Psoas muscle (tissue), 8 donors: ENCODE results near the gene TRPC4AP. TPM values are rescaled to one million over a fixed set of nuclear protein-coding genes. Genes with fewer than 3 reads are reported as not detected.
A peak's percentile ranks its signal among the peaks of the same experiment; 100 is the strongest.

Experiments used
- ATAC-seq, 4 donors: fragments of 200-7000 bp; cut with Tn5 transposase; one replicate each; pipeline ENCODE4 v1.9.1; 2020; ENCODE audit warnings: moderate library complexity in 3 of 4, mild to moderate bottlenecking in 2 of 4
- DNase-seq, 2 donors: peaks; one replicate each; pipeline ENCODE4 v3.0.0-alpha.2; 2020
- H3K27ac ChIP-seq: fragments of 200-600 bp; one replicate; pipeline ENCODE4 v1.8.0; 2022
- H3K27me3 ChIP-seq, 3 donors: fragments of 200-600 bp in 1 of 3; one replicate each; pipeline versions ENCODE4 v1.6.1 to v1.8.0; 2013 to 2022; ENCODE audit warnings: low read length in 2 of 3, mild to moderate bottlenecking in 2 of 3, moderate library complexity in 1 of 3; ENCODE audit not compliant: insufficient read depth in 3 of 3
- H3K36me3 ChIP-seq, 2 donors: fragments of 200-600 bp in 1 of 2; one replicate each; pipeline versions ENCODE4 v1.6.1 to v1.8.0; 2013 to 2022; ENCODE audit warnings: low read depth in 1 of 2, mild to moderate bottlenecking in 1 of 2, moderate library complexity in 1 of 2; ENCODE audit not compliant: insufficient read depth in 1 of 2
- H3K4me1 ChIP-seq: fragments of 200-600 bp; one replicate; pipeline ENCODE4 v1.8.0; 2022
- H3K4me3 ChIP-seq: fragments of 200-600 bp; one replicate; pipeline ENCODE4 v1.8.0; 2022; ENCODE audit warnings: mild to moderate bottlenecking
- H3K9me3 ChIP-seq: fragments of 200-600 bp; one replicate; pipeline ENCODE4 v1.8.0; 2022
- CTCF ChIP-seq: fragments of 200-600 bp; IDR thresholded peaks from one replicate; pipeline ENCODE4 v1.8.0; 2022; ENCODE audit warnings: antibody characterized with exemption
- WGBS, 3 donors: extraction: QIAGEN DNeasy Blood & Tissue Kit; methylation state at CpG; one replicate each; pipeline versions ENCODE4 v1.1.6 to v1.1.7; 2013; 5-methylcytosine and 5-hydroxymethylcytosine counted together
- intact Hi-C, 2 donors: fragments of 100-400 bp; cut with DNase I; formaldehyde crosslinking; loops; one replicate each; pipeline versions ENCODE4 v1.11.0 to v1.14.2; 2022
- polyA plus RNA-seq, 3 donors: library from polyadenylated mRNA; stranded (reverse); fragments of 200-250 nt; gene quantifications; one replicate each; pipeline ENCODE4 v1.2.3, GENCODE V29; 2013
- total RNA-seq, 4 donors: library from RNA; stranded (reverse); fragmentation: NEBNext Ultra II Directional in 2 of 4; extraction: Animal tissue kit (Norgen Biotek cat#: 25700) in 2 of 4; gene quantifications; one replicate each; pipeline versions ENCODE4 v1.2.1 to v1.2.4, GENCODE V29; 2021 to 2023
- donor health status: healthy with polysubstance abuse.
- donor health status: DM: no; HTN: no; CAD: no; lungs with moderate emphysema.
- donor health status: Bipolar disorder and iron deficiency.
- donor health status: healthy.
- donor health status: DM: yes; HTN: yes; CAD: no.
- donor health status: DM: no; HTN: no; CAD: no.
- donor health status: DM: no; HTN: no; CAD: no.
- donor health status: DM: yes; HTN: yes; CAD: no.

TRPC4AP gene
- total and polyA plus RNA-seq, 7 donors, result 36.0 to 62.3 (median 51.7) TPM

GRCh38 chr20:34984756-34985261 lies 107.8 kb downstream of the TRPC4AP start:
- peaks cover 0 to 5% of the 10 kb centered on the region in 2 donors for H3K36me3 ChIP-seq
- H3K27ac ChIP-seq, result peak overlapping the region; percentile 55
- no peaks in the 10 kb centered on the region for H3K9me3 ChIP-seq
- no peak for TF ChIP-seq CTCF
- ATAC-seq (peak; percentile 32 to 73 (median 63)), DNase-seq (peak; percentile 59 to 83)
- no peak overlapping the region for H3K4me3 ChIP-seq
- peaks cover 23% of the 10 kb centered on the region for H3K4me1 ChIP-seq
- intact Hi-C loops, result no loop called here
- WGBS, 3 donors, result 32 to 52% (median 37%) methylated on average over 14 to 18 of the region's 18 CpGs
- H3K27me3 ChIP-seq, result no peaks in the 10 kb centered on the region

DNA sequence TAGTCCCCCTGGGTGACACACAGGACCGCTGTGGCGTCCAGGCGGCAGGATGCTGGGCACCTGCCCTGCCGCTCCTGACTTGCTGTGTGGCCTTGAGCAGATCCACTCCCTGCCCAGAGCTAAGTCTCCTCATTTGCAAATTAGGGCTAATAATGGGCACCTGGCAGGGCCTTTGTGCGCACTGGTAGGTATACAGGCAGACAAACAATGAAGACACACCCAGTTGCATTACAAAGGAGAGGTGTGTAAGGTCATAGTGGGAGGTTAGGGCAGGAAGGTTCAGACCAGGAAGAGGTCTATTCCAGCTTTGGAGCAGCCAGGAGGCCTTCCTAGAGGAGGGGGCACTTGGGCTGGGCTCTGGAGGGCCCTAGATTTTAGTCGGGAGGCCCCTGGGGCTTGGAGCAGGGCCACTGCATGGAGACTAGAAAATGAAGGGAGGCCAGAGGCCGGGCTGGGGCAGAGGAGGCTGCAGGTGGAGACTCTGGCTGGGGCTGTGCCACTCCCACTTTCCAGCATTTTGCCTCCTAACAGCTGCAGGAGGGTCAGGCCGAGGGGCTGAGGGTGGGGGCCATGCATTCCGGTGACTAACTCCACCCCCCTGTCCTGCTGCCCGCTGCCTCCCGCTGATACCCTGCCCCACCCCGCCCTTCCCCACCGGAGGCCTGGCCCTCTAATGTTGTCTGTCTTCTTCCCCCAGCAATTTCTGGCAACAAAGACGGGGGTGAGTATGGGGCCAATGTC lies 108.4 kb downstream of the TRPC4AP start:
- Histone ChIP-seq H3K4me1 (peaks cover 23% of the 10 kb centered on the region), H3K4me3 (no peak overlapping the region), H3K36me3 (no peaks in the 10 kb centered on the region), H3K27me3 (no peaks in the 10 kb centered on the region), H3K9me3 (no peaks in the 10 kb centered on the region), H3K27ac (peak overlapping the region; percentile 71)
- ATAC-seq (no peak), DNase-seq (peak in 1 of 2 donors; percentile 52)
- WGBS, 3 donors, result 26 to 38% (median 30%) methylated on average over 13 to 14 of the region's 14 CpGs
- intact Hi-C loops, result no loop called here
- no peak for TF ChIP-seq CTCF

DNA sequence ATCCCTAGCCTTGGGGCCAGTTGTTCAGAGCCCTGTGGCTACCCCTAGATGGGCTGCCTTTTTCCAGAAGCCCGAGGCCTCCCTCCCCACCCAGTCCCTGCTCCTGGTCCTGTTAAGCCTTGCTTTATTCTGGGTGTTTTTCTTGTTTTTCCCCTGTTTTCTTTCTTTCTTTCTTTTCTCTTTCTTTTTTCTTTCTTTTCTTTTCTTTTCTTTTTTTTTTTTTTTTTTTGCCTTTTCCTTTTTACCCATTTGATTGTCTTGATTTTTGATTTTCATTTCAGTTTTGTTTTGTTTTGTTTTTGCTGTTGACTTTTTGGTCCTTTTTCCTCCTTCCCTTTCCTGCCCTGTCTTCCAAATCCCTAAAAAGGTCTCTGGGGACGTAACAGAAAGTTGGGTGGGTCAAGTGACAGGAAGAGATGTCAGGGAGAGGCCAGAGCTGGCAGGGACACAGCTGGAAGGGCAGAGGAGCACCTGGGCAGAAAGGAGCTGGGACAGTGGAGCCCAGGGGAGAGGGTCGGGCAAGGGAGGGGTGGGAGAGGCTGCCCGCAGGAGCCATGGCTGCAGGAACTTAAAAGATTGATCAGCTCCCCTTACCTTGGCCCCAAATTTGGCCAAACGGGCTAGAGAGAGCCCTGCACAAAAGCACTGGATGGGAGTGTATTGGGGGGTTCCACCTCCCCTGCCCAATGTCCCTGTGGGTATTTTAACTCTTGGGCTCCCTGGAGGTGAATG lies 109.4 kb downstream of the TRPC4AP start:
- Histone ChIP-seq H3K27me3 (no peaks in the 10 kb centered on the region), H3K36me3 (no peaks in the 10 kb centered on the region), H3K9me3 (no peaks in the 10 kb centered on the region), H3K27ac (peak overlapping the region; percentile 71), H3K4me1 (peaks cover 30% of the 10 kb centered on the region), H3K4me3 (no peak overlapping the region)
- 27 to 34% (median 31%) methylated on average over 5 of the region's 5 CpGs for WGBS, 3 donors
- no peak for TF ChIP-seq CTCF
- DNase-seq (peak in 1 of 2 donors; percentile 53), ATAC-seq (no peak)
- intact Hi-C loops, result no loop called here

- 66 to 75% (median 70%) methylated on average over 21 of the region's 21 CpGs for WGBS, 3 donors
- Histone ChIP-seq H3K27ac (peak overlapping the region; percentile 71), H3K9me3 (no peaks in the 10 kb centered on the region), H3K4me1 (peaks cover 30% of the 10 kb centered on the region), H3K36me3 (no peaks in the 10 kb centered on the region), H3K4me3 (no peak overlapping the region), H3K27me3 (no peaks in the 10 kb centered on the region)
- ATAC-seq (no peak), DNase-seq (peak in 1 of 2 donors; percentile 48)
- intact Hi-C loops, result no loop called here
- no peak for TF ChIP-seq CTCF
These were observed 110.1 kb downstream of the TRPC4AP start for GRCh38 chr20:34982270-34983088.
